SK-N-DZ (cell line): ENCODE results near the gene PCDH8.
"Not testable (repeated sequence)": the region's sequence is repeated elsewhere in the genome, so short reads cannot be mapped to it uniquely, and the experiment has no call there.

Experiments
- DNase-seq: peaks from one replicate; pipeline ENCODE4 v3.0.0-alpha.2; 2015; ENCODE audit warnings: low spot score
- small RNA-seq, 2 experiments: library from RNA; depleted of rRNA; stranded (forward); fragments of <200 nt; gene quantifications; one replicate each; pipeline ENCODE3, GENCODE V24; 2014

Gene PCDH8

GRCh38 chr13:52817886-52818285 is 30.6 kb downstream of the PCDH8 start:
- not testable (repeated sequence) for DNase-seq

- no peak for DNase-seq
Observed at GRCh38 chr13:52815330-52815729, 33.1 kb downstream of the PCDH8 start.

GRCh38 chr13:52812941-52813340 is 35.5 kb downstream of the PCDH8 start:
- DNase-seq: no peak

DNA sequence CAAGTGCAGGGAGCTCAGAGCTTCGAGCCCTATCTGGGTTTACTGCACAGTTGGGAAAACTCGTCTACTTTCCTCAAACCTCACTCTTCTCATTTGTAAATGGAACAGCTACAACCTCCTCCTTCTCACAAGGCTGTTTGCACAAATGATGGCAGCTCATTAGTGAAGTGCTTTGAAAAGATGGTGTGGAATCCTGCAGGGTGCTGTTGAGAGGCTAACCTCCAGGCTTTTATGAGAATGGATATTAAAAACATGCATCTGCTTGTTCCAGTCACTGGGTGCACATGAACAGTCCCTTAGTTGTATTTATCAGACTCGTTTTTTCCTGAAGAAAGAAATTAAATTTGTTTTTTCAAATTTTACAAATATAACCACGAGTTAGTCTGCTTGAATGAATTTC is 36.6 kb downstream of the PCDH8 start:
- DNase-seq: no peak

GRCh38 chr13:52810526-52810925 is 37.9 kb downstream of the PCDH8 start:
- DNase-seq: no peak

DNA sequence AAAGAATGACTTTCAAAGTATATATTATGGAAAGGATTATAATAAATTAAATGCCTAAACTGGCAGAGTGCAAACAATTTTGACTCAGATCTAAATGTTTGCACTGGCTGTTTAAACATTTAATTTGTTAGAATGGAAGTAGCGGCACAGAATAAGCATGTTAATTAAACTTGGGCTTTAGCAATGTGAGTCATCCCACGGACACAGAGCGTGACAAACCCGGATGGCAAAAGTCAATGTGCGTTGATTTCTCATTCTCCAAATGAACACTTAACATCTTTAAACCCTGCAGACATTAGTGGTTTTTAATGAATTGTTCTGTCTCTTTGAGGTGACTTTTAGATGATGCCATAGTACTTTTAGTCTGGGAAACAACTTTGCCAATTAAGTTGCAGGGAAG is 38.4 kb downstream of the PCDH8 start:
- DNase-seq: no peak

- peak; percentile 77 for DNase-seq
Observed at GRCh38 chr13:52809310-52809769, 39.1 kb downstream of the PCDH8 start.

GRCh38 chr13:52808842-52809219 is 39.6 kb downstream of the PCDH8 start:
- DNase-seq: no peak

- no peak for DNase-seq
Observed at GRCh38 chr13:52806029-52806428, 42.4 kb downstream of the PCDH8 start.

- DNase-seq: no peak
Observed at GRCh38 chr13:52804202-52804641, 44.2 kb downstream of the PCDH8 start.

DNA sequence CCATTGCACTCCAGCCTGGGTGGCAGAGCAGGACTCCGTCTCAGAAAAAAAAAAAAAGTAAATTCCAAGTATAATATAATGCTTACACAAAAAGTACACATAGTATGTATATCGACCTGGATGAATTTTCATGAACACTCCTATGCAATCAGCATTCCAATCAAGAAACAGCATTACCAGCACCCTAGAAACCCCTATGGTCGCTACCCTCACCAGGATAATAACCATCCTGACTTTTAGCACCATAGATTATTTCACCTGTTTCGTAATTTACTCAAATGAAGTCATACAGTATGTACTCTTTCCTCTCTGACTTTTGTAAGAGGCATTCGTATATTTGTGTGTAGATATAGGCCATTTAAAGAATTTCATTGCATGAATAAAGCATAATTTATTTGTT is 47.6 kb downstream of the PCDH8 start:
- no peak for DNase-seq

GRCh38 chr13:52798770-52799430 is 49.5 kb downstream of the PCDH8 start:
- DNase-seq: no peak

- no peak for DNase-seq
Observed at GRCh38 chr13:52797176-52797575, 51.3 kb downstream of the PCDH8 start.

- DNase-seq: no peak
Observed at GRCh38 chr13:52794589-52794988, 53.9 kb downstream of the PCDH8 start.

DNA sequence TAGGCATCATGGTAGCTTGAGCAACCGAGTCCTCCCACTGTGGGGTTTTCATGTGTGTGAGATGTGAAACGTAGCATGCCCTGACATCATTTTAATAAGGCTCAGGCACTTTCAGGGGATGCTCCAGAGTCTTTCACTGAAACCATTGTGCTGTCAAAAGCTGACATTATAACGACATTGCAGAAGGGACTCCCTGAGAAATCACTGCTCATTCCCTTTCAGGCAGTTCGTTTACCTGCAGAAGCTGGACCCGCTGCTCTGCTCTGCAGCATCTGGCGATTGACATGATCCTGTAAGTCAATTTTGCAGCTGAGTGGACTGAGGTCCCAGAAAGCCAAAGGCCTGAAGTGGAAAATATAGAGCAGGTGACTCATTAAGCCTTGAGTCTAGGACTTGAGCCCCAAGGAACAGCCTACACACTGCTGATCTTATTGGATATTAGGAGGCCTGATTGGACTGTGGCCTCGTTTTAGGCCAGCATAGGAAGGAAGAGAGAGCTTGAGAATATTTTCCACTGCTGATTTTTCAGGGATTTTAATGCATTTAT is 54.9 kb downstream of the PCDH8 start:
- DNase-seq: no peak

Small RNAs within 50 kb of the gene (small RNA-seq; reads per million reads assigned to genes)
- 0 reads per million in 2 experiments for gene MIR759
